NCI-H524 (cell line): ENCODE data around the gene CCDC33.
A peak's percentile ranks its signal among the peaks of the same experiment; 100 is the strongest.

Experiments
- DNase-seq, 2 experiments: peaks; one replicate each; lab custom pipeline; 2025; lab: John Stamatoyannopoulos, UW

Gene CCDC33

DNA sequence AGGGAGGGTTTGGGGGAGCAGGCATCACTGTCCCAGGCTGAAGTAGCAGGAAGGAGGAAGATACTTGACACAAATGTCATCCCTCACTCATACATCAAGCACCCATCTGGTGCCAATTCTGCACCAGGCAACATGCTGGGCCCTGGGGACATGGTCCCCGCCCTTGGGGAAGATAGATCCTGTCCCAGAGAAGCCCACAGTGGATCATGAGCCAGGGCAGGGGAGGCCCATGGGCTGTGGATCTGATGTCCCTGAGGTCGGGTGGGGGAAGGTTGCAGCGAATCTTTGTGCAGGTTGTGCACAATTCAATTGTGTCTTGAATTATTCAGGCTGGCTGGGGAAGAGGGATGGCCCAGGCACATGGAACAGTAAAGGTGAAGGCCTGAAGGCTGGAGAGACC is 6.4 kb upstream of the CCDC33 start:
- peak; percentile 84 to 93 for DNase-seq

GRCh38 chr15:74231475-74231874 is 4.7 kb upstream of the CCDC33 start:
- DNase-seq, result no peak

GRCh38 chr15:74233373-74233772 is 2.8 kb upstream of the CCDC33 start:
- DNase-seq, result no peak

- DNase-seq, result no peak
Observed at GRCh38 chr15:74233851-74234597, 2.1 kb upstream of the CCDC33 start.

GRCh38 chr15:74234598-74234875 is 1.6 kb upstream of the CCDC33 start:
- DNase-seq, result no peak

DNA sequence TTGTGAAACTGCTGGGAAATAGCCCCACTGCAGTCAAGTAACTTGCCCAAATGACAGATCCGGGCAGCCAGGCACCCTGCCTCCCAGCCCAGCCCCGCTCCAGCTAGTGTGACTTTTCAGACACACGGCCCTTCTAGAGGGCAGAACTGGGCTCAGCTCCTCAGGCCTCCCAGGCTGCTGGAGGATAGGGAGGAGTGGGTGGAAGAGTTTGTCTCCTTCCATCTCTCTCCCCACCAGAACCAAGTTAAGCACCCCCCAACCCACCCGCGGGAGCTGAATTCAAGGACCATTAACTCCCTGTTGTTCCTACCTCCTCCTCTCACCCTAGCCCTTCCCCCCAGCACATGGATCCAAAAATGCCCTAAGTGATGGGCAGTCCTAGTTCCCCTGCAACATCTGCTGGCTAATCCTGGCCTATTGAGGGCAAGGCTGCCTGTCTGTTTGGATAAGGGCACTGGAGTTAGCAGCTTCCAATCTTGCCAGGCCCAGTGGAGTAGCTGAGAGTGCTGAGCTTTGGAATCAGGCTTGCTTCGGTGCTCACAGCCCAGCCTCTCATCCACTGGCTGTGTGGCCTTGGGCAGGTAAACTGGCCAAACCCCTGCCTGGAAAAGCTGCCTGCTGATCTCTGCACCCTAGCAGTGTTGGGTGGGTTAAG is 3.1 kb downstream of the CCDC33 start:
- DNase-seq, result peak; percentile 97

- DNase-seq, result peak; percentile 97 to 99
Observed at GRCh38 chr15:74240002-74240568, 4.0 kb downstream of the CCDC33 start.

- no peak for DNase-seq
Observed at GRCh38 chr15:74240897-74241614, 4.9 kb downstream of the CCDC33 start.

GRCh38 chr15:74242441-74243185 is 6.5 kb downstream of the CCDC33 start:
- no peak for DNase-seq

- peak in 1 of 2 experiments; percentile 74 for DNase-seq
Observed at GRCh38 chr15:74243431-74243830, 7.3 kb downstream of the CCDC33 start.

- no peak for DNase-seq
Observed at GRCh38 chr15:74244822-74245341, 8.8 kb downstream of the CCDC33 start.

- DNase-seq, result peak; percentile 97 to 98
Observed at GRCh38 chr15:74245342-74245931, 9.3 kb downstream of the CCDC33 start.

DNA sequence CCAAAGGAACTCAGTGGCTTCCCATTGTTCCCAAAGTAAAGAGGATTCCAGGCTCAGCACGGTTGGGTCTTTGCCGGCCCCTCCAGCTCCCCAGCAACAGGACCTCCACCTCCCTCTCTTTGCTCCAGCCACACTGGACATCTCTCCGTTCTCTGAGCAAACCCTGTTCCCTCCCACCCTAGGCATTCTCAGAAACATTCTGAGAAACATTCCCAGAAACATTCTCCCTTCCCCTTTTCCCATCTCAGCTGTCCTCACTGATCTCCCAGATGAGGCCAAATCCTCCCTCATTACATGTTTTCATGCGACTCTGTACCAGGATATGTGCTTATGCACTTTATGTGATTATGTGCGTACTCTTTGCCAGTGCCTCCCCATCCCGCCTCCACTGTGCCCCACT is 14.1 kb downstream of the CCDC33 start:
- no peak for DNase-seq

GRCh38 chr15:74251131-74251811 is 15.1 kb downstream of the CCDC33 start:
- DNase-seq, result peak in 1 of 2 experiments; percentile 22

DNA sequence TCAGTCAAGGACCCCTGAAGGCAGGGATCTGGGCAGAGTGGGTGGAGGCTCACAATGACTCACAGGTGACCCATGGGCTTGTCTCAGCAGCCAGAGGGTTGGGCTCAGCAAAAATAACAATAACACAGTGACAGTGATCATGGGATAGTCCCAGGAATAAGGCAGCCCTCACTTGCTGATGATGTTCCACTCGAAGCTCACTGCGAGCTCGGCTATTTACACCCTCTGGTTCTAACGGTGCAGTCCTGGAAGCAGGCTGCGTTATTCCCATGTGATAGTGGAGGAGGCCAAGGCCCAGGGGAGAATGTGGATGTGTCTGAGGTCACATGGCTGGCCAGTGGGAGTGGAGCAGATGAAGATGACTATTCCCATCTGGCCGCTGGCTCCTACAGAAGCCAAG is 16.2 kb downstream of the CCDC33 start:
- no peak for DNase-seq

GRCh38 chr15:74252721-74253120 is 16.6 kb downstream of the CCDC33 start:
- DNase-seq, result no peak

- peak; percentile 44 to 45 for DNase-seq
Observed at GRCh38 chr15:74253211-74253921, 17.2 kb downstream of the CCDC33 start.

GRCh38 chr15:74257105-74257504 is 21.0 kb downstream of the CCDC33 start:
- DNase-seq, result peak; percentile 88 to 94

DNA sequence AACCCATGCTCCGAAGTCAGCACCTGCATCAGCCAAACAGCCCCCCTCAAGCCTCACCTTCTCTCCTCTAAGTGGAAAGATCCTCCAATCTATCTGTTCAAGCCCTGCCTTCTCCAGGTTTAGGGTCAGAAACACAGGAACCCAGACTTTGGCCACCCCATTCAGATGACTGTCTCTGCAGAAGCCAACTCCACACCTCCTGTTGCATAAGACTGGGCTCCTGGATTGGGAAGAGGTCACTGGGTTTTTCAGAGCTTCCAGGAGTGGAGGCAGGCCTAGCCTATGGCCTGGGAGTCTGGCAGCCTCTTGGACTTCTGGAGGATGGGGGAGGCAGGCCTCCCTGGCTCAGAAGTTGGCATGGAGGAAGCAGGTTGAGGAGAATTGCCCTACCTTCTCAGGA is 21.5 kb downstream of the CCDC33 start:
- DNase-seq, result no peak
